ENCODE results near the gene GOLGA6A.

GRCh38 chr15:74040109-74040850 lies 42.1 kb downstream of the GOLGA6A start:
- TF ChIP-seq POLR2A (IDR thresholded peaks at IDR 0.05; ENCODE audit: low read depth), result no peak
- TF ChIP-seq, protein P1, sequence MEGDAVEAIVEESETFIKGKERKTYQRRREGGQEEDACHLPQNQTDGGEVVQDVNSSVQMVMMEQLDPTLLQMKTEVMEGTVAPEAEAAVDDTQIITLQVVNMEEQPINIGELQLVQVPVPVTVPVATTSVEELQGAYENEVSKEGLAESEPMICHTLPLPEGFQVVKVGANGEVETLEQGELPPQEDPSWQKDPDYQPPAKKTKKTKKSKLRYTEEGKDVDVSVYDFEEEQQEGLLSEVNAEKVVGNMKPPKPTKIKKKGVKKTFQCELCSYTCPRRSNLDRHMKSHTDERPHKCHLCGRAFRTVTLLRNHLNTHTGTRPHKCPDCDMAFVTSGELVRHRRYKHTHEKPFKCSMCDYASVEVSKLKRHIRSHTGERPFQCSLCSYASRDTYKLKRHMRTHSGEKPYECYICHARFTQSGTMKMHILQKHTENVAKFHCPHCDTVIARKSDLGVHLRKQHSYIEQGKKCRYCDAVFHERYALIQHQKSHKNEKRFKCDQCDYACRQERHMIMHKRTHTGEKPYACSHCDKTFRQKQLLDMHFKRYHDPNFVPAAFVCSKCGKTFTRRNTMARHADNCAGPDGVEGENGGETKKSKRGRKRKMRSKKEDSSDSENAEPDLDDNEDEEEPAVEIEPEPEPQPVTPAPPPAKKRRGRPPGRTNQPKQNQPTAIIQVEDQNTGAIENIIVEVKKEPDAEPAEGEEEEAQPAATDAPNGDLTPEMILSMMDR (IDR thresholded peaks at IDR 0.05), result no peak
- TF ChIP-seq POLR2AphosphoS5 (IDR thresholded peaks at IDR 0.05), result peak; percentile 42 to 52
